Memory B cell (primary cell): ENCODE data around the gene GZMH.
A peak's percentile ranks its signal among the peaks of the same experiment; 100 is the strongest.
"Not testable (repeated sequence)": the region's sequence is repeated elsewhere in the genome, so short reads cannot be mapped to it uniquely, and the experiment has no call there.

Source experiments
- ATAC-seq: fragments of 150-1000 bp; cut with Tn5 transposase; 2 replicates; pipeline ENCODE4 v1.10.0; 2021; ENCODE audit warnings: low read depth, mild to moderate bottlenecking, moderate library complexity
- DNase-seq, 2 donors: peaks; one replicate each; pipeline ENCODE4 v3.0.0; 2022; ENCODE audit warnings: low spot score in 2 of 2
- H3K27ac Mint-ChIP-seq: one replicate; pipeline ENCODE4 v1.8.0; 2022; ENCODE audit warnings: mild to moderate bottlenecking, moderate library complexity, mixed read lengths
- H3K27me3 Mint-ChIP-seq: one replicate; pipeline ENCODE4 v1.8.0; 2022; ENCODE audit warnings: mixed read lengths
- H3K36me3 Mint-ChIP-seq: one replicate; pipeline ENCODE4 v1.8.0; 2022; ENCODE audit warnings: mild to moderate bottlenecking, mixed read lengths
- H3K4me1 Mint-ChIP-seq: one replicate; pipeline ENCODE4 v1.8.0; 2022; ENCODE audit warnings: mixed read lengths
- H3K4me3 Mint-ChIP-seq: one replicate; pipeline ENCODE4 v1.8.0; 2022; ENCODE audit warnings: mild to moderate bottlenecking, moderate library complexity, mixed read lengths
- H3K9me3 Mint-ChIP-seq: one replicate; pipeline ENCODE4 v1.8.0; 2022; ENCODE audit warnings: mixed read lengths

The GZMH gene

GRCh38 chr14:24612196-24612595, 2.7 kb upstream of the GZMH start:
- peaks cover 32% of the 10 kb centered on the region for H3K4me1 Mint-ChIP-seq
- no peak overlapping the region for H3K4me3 Mint-ChIP-seq

GRCh38 chr14:24607635-24608514, 1.6 kb downstream of the GZMH start:
- Mint-ChIP-seq H3K4me3 (no peak overlapping the region), H3K27ac (peak overlapping the region; percentile 7), H3K9me3 (no peaks in the 10 kb centered on the region), H3K27me3 (peaks cover 6% of the 10 kb centered on the region), H3K36me3 (no peaks in the 10 kb centered on the region), H3K4me1 (peaks cover 39% of the 10 kb centered on the region)
- ATAC-seq (peak; percentile 62), DNase-seq (no peak)

More at GRCh38 chr14:24612196-24612595, 2.7 kb upstream of the GZMH start:
- no peak overlapping the region for H3K27ac Mint-ChIP-seq
- no peaks in the 10 kb centered on the region for H3K9me3 Mint-ChIP-seq
- no peaks in the 10 kb centered on the region for H3K27me3 Mint-ChIP-seq
- H3K36me3 Mint-ChIP-seq = no peaks in the 10 kb centered on the region
- ATAC-seq (no peak), DNase-seq (no peak)

DNA sequence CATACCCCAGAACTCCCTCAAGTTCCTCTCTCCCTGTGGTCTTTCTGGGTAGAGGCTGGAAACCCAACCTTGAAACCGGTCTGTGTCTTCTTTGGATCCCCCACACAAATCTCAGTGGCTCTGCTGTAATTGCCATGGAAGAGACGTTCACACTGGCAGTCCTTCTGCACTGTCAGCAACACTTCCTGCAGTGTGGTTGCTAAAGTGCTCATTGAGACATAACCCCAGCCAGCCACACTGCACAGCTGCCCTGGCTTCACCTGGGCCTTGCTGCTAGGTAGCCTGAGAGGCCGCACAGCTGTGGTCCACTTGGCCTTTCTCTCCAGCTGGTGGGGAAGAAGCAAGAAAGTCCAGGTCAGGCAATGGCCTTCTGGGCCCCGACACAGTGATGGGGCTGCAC, 2.4 kb downstream of the GZMH start:
- Mint-ChIP-seq H3K27ac (peak overlapping the region; percentile 7), H3K4me1 (peaks cover 36% of the 10 kb centered on the region), H3K9me3 (no peaks in the 10 kb centered on the region), H3K4me3 (peak overlapping the region; percentile 25), H3K36me3 (no peaks in the 10 kb centered on the region), H3K27me3 (peaks cover 6% of the 10 kb centered on the region)
- ATAC-seq (no peak), DNase-seq (no peak)

DNA sequence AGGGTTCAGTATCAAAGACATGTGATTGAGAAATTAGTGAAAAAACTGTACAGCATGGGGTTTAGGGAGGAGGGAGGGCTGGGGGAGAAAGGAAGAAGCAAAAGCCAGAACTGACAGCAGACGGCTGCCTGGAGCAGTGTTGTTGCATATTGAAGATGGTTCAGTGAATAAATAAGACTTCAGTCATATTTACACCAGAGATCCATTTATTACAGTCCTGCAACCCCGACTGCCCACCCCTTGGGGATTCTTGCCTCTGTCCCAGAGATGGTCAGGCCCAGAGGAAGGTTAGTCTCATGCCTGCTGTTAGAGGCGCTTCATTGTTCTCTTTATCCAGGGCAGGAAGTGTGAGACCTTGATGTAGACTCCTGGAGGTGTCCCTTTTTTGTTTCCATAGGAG, 3.2 kb downstream of the GZMH start:
- no peaks in the 10 kb centered on the region for H3K9me3 Mint-ChIP-seq
- peaks cover 33% of the 10 kb centered on the region for H3K4me1 Mint-ChIP-seq
- H3K36me3 Mint-ChIP-seq = no peaks in the 10 kb centered on the region
- ATAC-seq (no peak), DNase-seq (no peak)
- peaks cover 10% of the 10 kb centered on the region for H3K27me3 Mint-ChIP-seq
- no peak overlapping the region for H3K4me3 Mint-ChIP-seq
- H3K27ac Mint-ChIP-seq = peak overlapping the region; percentile 7

DNA sequence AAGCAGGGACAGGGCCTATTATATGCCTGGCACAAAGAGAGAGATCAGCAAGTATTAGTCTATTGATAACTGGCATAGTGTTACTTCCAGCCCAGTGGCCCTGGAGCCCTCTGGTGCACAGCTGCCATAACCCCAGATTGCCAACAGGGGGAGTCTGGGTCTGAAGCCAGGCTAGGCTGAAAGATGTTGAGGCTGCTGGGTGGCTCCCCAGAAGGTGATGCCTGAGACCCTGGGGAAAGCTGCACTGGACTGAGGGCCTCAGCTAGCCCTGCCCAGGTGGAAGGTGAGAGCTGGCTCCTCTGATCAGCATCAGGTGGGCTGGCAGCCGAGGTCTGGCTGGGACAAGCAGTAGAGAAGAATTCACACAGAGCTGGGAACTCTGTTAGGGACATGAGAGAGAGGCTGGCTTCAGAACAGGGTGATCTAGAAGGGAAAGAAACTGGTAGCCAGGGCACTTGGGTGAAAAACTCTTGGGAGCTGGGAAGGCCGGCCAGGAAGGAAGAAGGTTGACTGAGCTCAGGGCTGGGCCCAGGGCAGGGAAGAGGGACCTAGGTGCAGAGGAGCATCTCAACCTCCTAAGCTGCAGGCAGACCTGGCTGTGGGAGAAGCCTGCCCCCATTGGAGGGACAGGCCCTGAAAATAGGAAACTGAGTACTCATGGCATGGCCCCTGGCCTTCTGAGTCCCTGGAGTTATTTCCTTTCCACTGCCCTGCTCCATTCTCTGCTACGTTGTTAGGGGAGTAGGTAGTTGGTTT, 3.9 kb downstream of the GZMH start:
- DNase-seq (peak; percentile 61 to 65), ATAC-seq (peak; percentile 90)
- no peaks in the 10 kb centered on the region for H3K36me3 Mint-ChIP-seq
- peaks cover 12% of the 10 kb centered on the region for H3K27me3 Mint-ChIP-seq
- peak overlapping the region; percentile 13 for H3K4me3 Mint-ChIP-seq
- peak overlapping the region; percentile 7 for H3K27ac Mint-ChIP-seq
- H3K4me1 Mint-ChIP-seq = peaks cover 33% of the 10 kb centered on the region
- H3K9me3 Mint-ChIP-seq = no peaks in the 10 kb centered on the region

GRCh38 chr14:24597403-24597802, 12.1 kb downstream of the GZMH start:
- DNase-seq = no peak
- no peak overlapping the region for H3K4me3 Mint-ChIP-seq
- no peak overlapping the region for H3K27ac Mint-ChIP-seq
- peaks cover 18% of the 10 kb centered on the region for H3K36me3 Mint-ChIP-seq
- ATAC-seq = no peak
- H3K27me3 Mint-ChIP-seq = peaks cover 20% of the 10 kb centered on the region
- peaks cover 21% of the 10 kb centered on the region for H3K9me3 Mint-ChIP-seq
- no peaks in the 10 kb centered on the region for H3K4me1 Mint-ChIP-seq

GRCh38 chr14:24595073-24595808, 14.2 kb downstream of the GZMH start:
- ATAC-seq = no peak
- DNase-seq = no peak
- Mint-ChIP-seq H3K9me3 (peaks cover 24% of the 10 kb centered on the region), H3K4me1 (no peaks in the 10 kb centered on the region), H3K4me3 (no peak overlapping the region), H3K36me3 (peaks cover 18% of the 10 kb centered on the region), H3K27me3 (peaks cover 14% of the 10 kb centered on the region), H3K27ac (no peak overlapping the region)

DNA sequence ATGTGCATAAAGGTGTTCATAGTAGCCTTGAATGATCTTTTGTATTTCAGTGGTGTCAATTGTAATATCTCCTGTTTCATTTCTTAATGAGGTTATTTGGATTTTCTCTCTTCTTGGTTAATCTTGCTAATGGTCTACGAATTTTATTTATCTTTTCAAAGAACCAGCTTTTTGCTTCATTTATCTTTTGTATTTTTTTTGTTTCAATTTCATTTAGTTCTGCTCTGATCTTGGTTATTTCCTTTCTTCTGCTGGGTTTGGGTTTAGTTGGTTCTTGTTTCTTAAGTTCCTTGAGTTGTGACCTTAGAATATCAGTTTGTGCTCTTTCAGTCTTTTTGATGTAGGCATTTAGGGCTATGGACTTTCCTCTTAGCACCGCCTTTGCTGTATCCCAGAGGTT, 18.5 kb downstream of the GZMH start:
- H3K36me3 Mint-ChIP-seq = peaks cover 11% of the 10 kb centered on the region
- peaks cover 19% of the 10 kb centered on the region for H3K9me3 Mint-ChIP-seq
- H3K27me3 Mint-ChIP-seq = peaks cover 10% of the 10 kb centered on the region
- ATAC-seq, H3K4me1 Mint-ChIP-seq, DNase-seq, H3K4me3 Mint-ChIP-seq, H3K27ac Mint-ChIP-seq: not testable (repeated sequence)

- not testable (repeated sequence) for DNase-seq, H3K36me3 Mint-ChIP-seq, H3K27ac Mint-ChIP-seq, ATAC-seq, H3K4me1 Mint-ChIP-seq, H3K4me3 Mint-ChIP-seq, H3K27me3 Mint-ChIP-seq
- H3K9me3 Mint-ChIP-seq = peaks cover 15% of the 10 kb centered on the region
Observed at GRCh38 chr14:24584402-24584801, 25.1 kb downstream of the GZMH start.

GRCh38 chr14:24578558-24578957, 30.9 kb downstream of the GZMH start:
- peaks cover 8% of the 10 kb centered on the region for H3K27me3 Mint-ChIP-seq
- no peak overlapping the region for H3K4me3 Mint-ChIP-seq
- DNase-seq = no peak
- no peaks in the 10 kb centered on the region for H3K4me1 Mint-ChIP-seq
- H3K9me3 Mint-ChIP-seq = no peaks in the 10 kb centered on the region
- H3K27ac Mint-ChIP-seq = no peak overlapping the region
- no peaks in the 10 kb centered on the region for H3K36me3 Mint-ChIP-seq
- ATAC-seq = no peak

GRCh38 chr14:24576771-24577170, 32.7 kb downstream of the GZMH start:
- Mint-ChIP-seq H3K27me3 (peaks cover 9% of the 10 kb centered on the region), H3K9me3 (no peaks in the 10 kb centered on the region), H3K27ac (no peak overlapping the region), H3K4me1 (no peaks in the 10 kb centered on the region), H3K36me3 (no peaks in the 10 kb centered on the region), H3K4me3 (no peak overlapping the region)
- ATAC-seq (no peak), DNase-seq (no peak)

GRCh38 chr14:24576182-24576581, 33.3 kb downstream of the GZMH start, which contains the start of gene CTSG:
Gene CTSG (minus strand): TSS chr14:24576250. CDS start chr14:24576223, 27 bp downstream.
- Mint-ChIP-seq H3K9me3 (no peaks in the 10 kb centered on the region), H3K27me3 (peaks cover 9% of the 10 kb centered on the region), H3K27ac (no peak within 1 kb of the TSS), H3K36me3 (no peaks in the 10 kb centered on the region), H3K4me1 (no peaks in the 10 kb centered on the region), H3K4me3 (no peak within 1 kb of the TSS)
- ATAC-seq (no peak), DNase-seq (no peak)

GRCh38 chr14:24574206-24574774, 35.2 kb downstream of the GZMH start:
- Mint-ChIP-seq H3K4me3 (no peak overlapping the region), H3K36me3 (no peaks in the 10 kb centered on the region)
- no peak for ATAC-seq

More at GRCh38 chr14:24574206-24574774, 35.2 kb downstream of the GZMH start:
- peaks cover 1% of the 10 kb centered on the region for H3K9me3 Mint-ChIP-seq
- DNase-seq = no peak
- no peaks in the 10 kb centered on the region for H3K4me1 Mint-ChIP-seq
- H3K27me3 Mint-ChIP-seq = peaks cover 9% of the 10 kb centered on the region
- H3K27ac Mint-ChIP-seq = no peak overlapping the region
